ENCODE measurements around the gene NOM1. TPM values are rescaled to one million over a fixed set of nuclear protein-coding genes. Genes with fewer than 3 reads are reported as not detected.
"Not testable (repeated sequence)": the region's sequence is repeated elsewhere in the genome, so short reads cannot be mapped to it uniquely, and the experiment has no call there.

Gene NOM1
- total RNA-seq, 1 experiment from 2014 or later, result 35.4 TPM

- POLR2A ChIA-PET; intact Hi-C loops (cut with micrococcal nuclease); H3K27ac ChIP-seq (ENCODE audit: low read depth, low read length); H3K9ac ChIP-seq (ENCODE audit: low read length); H3K27me3 ChIP-seq (ENCODE audit: insufficient read depth, low read length); H3K9me2 ChIP-seq (ENCODE audit: insufficient read depth); BruUV-seq (replicated peaks); DNase-seq (ENCODE audit: low read depth, low spot score); CTCF ChIA-PET; H3K4me1 ChIP-seq (ENCODE audit: control insufficient read depth in 1 of 2, insufficient read depth in 2 of 2, low read length in 2 of 2); H3K4me3 ChIP-seq (replicated peaks in 1 of 2; ENCODE audit: low read depth in 1 of 2, low read length in 2 of 2); H3K36me3 ChIP-seq (ENCODE audit: control insufficient read depth in 1 of 2, insufficient read depth in 2 of 2, low read length in 2 of 2); H4K20me1 ChIP-seq (ENCODE audit: insufficient read depth); H3K4me2 ChIP-seq (ENCODE audit: low read length); ATAC-seq; H3K9me3 ChIP-seq (ENCODE audit: control insufficient read depth in 1 of 2, insufficient read depth in 1 of 2, low read depth in 1 of 2, low read length in 2 of 2); H2AFZ ChIP-seq (ENCODE audit: low read depth, low read length, poor library complexity, severe bottlenecking); H3K79me2 ChIP-seq (ENCODE audit: insufficient read depth, low read length); RAD21 ChIA-PET (ENCODE audit: low non-redundant PET in 1 of 2, low total read pairs in 2 of 2, uncharacterized antibody in 2 of 2, unreplicated experiment in 2 of 2): not testable (repeated sequence)
These were observed 12.7 kb upstream of the NOM1 start for GRCh38 chr7:156936766-156937165.

- H3K9me2 ChIP-seq (ENCODE audit: insufficient read depth), result no peaks in the 10 kb centered on the region
- peaks cover 8% of the 10 kb centered on the region; the same call in 1 of the 2 replicates for H3K27me3 ChIP-seq (ENCODE audit: insufficient read depth, low read length)
- intact Hi-C loops (cut with micrococcal nuclease), result loop anchor here (10.0 kb wide), 1 partner anchor 1146 kb away; no protein-coding TSS in a partner anchor
- no peaks in the 10 kb centered on the region for H3K36me3 ChIP-seq (ENCODE audit: control insufficient read depth in 1 of 2, insufficient read depth in 2 of 2, low read length in 2 of 2)
- H3K27ac ChIP-seq (ENCODE audit: low read depth, low read length), result no peak overlapping the region
- ATAC-seq (no peak), DNase-seq (ENCODE audit: low read depth, low spot score) (no peak)
- H3K4me2 ChIP-seq (ENCODE audit: low read length), result no peak overlapping the region
- POLR2A ChIA-PET, result no interaction called here
- no peaks in the 10 kb centered on the region for H3K79me2 ChIP-seq (ENCODE audit: insufficient read depth, low read length)
- RAD21 ChIA-PET (ENCODE audit: low non-redundant PET in 1 of 2, low total read pairs in 2 of 2, uncharacterized antibody in 2 of 2, unreplicated experiment in 2 of 2), result no interaction called here
- H3K4me1 ChIP-seq (ENCODE audit: control insufficient read depth in 1 of 2, insufficient read depth in 2 of 2, low read length in 2 of 2), result no peaks in the 10 kb centered on the region
- H3K9me3 ChIP-seq (ENCODE audit: control insufficient read depth in 1 of 2, insufficient read depth in 1 of 2, low read depth in 1 of 2, low read length in 2 of 2), result no peaks in the 10 kb centered on the region; a peak in 1 of 4 replicates
- no peak overlapping the region for H3K4me3 ChIP-seq (replicated peaks in 1 of 2; ENCODE audit: low read depth in 1 of 2, low read length in 2 of 2)
- H2AFZ ChIP-seq (ENCODE audit: low read depth, low read length, poor library complexity, severe bottlenecking), result no peak overlapping the region
- CTCF ChIA-PET, result no interaction called here
- no peaks in the 10 kb centered on the region for H4K20me1 ChIP-seq (ENCODE audit: insufficient read depth)
- BruUV-seq (replicated peaks), result no TSS peak
- no peak overlapping the region for H3K9ac ChIP-seq (ENCODE audit: low read length)
- TF ChIP-seq POLR2A (IDR thresholded peaks at IDR 0.05; ENCODE audit: borderline replicate concordance, extremely low read depth, insufficient read depth, insufficient read length), result no peak
- no peak for TF ChIP-seq ZBTB33 (IDR thresholded peaks at IDR 0.05; ENCODE audit: extremely low read depth, insufficient replicate concordance, low read length)
- no peak for TF ChIP-seq REST (IDR thresholded peaks at IDR 0.05; ENCODE audit: low read depth)
- no peak for TF ChIP-seq ATF3 (IDR thresholded peaks at IDR 0.05)
- no peak for TF ChIP-seq RAD21 (IDR thresholded peaks at IDR 0.05; ENCODE audit: low read depth)
- TF ChIP-seq CBX3 (IDR thresholded peaks at IDR 0.05; ENCODE audit: low read depth), result no peak
- no peak for TF ChIP-seq ZNF274 (IDR thresholded peaks at IDR 0.05; ENCODE audit: low read depth, low read length)
- TF ChIP-seq MAX (IDR thresholded peaks at IDR 0.05), result no peak
- no peak for TF ChIP-seq FOSL1 (IDR thresholded peaks at IDR 0.05; ENCODE audit: low read depth)
- TF ChIP-seq EZH2phosphoT487 (IDR thresholded peaks at IDR 0.05; ENCODE audit: borderline replicate concordance), result no peak
- TF ChIP-seq ELF1 (IDR thresholded peaks at IDR 0.05; ENCODE audit: borderline replicate concordance, low read depth), result no peak
- TF ChIP-seq SP1 (IDR thresholded peaks at IDR 0.05; ENCODE audit: low read depth), result no peak
- TF ChIP-seq TCF7L2 (IDR thresholded peaks at IDR 0.05; ENCODE audit: borderline replicate concordance, extremely low read depth, insufficient read depth, insufficient read length), result no peak
- TF ChIP-seq SRF (IDR thresholded peaks at IDR 0.05; ENCODE audit: low read depth), result no peak
- no peak for TF ChIP-seq CEBPB (IDR thresholded peaks at IDR 0.05; ENCODE audit: low read depth)
- no peak for TF ChIP-seq ZFX (IDR thresholded peaks at IDR 0.05)
These were observed 8.9 kb upstream of the NOM1 start for GRCh38 chr7:156940421-156941122.

Data from HCT116 (cell line).